ENCODE results near the gene MIB1. TPM values are rescaled to one million over a fixed set of nuclear protein-coding genes. Genes with fewer than 3 reads are reported as not detected.
A peak's percentile ranks its signal among the peaks of the same experiment; 100 is the strongest.

The MIB1 gene
- total RNA-seq, 1 donor from 2014 or later = 31.3 TPM

- peak; percentile 45 for ATAC-seq
- no peak overlapping the region for H3K4me3 ChIP-seq
Measured at GRCh38 chr18:21747268-21747667, 6.7 kb downstream of the MIB1 start.

GRCh38 chr18:21747764-21748693 is 7.4 kb downstream of the MIB1 start:
- no peak for TF ChIP-seq CTCF (IDR thresholded peaks at IDR 0.05)
- H3K9me3 ChIP-seq = no peaks in the 10 kb centered on the region
- peaks cover 17% of the 10 kb centered on the region for H3K4me1 ChIP-seq
- H3K27me3 ChIP-seq = no peaks in the 10 kb centered on the region
- no peaks in the 10 kb centered on the region for H3K36me3 ChIP-seq
- ATAC-seq = no peak
- no peak overlapping the region for H3K27ac ChIP-seq
- intact Hi-C loops (cut with DNase I) = no loop called here
- no peak overlapping the region for H3K4me3 ChIP-seq
- no peak for DNase-seq

More at GRCh38 chr18:21747268-21747667, 6.7 kb downstream of the MIB1 start:
- intact Hi-C loops (cut with DNase I) = no loop called here
- H3K27me3 ChIP-seq = no peaks in the 10 kb centered on the region
- no peaks in the 10 kb centered on the region for H3K36me3 ChIP-seq
- H3K9me3 ChIP-seq = no peaks in the 10 kb centered on the region
- no peak overlapping the region for H3K27ac ChIP-seq
- DNase-seq = no peak
- H3K4me1 ChIP-seq = peaks cover 21% of the 10 kb centered on the region
- no peak for TF ChIP-seq CTCF (IDR thresholded peaks at IDR 0.05)

- Histone ChIP-seq H3K4me3 (no peak overlapping the region), H3K9me3 (no peaks in the 10 kb centered on the region), H3K27ac (no peak overlapping the region), H3K4me1 (no peaks in the 10 kb centered on the region), H3K36me3 (no peaks in the 10 kb centered on the region), H3K27me3 (no peaks in the 10 kb centered on the region)
- ATAC-seq = no peak
- intact Hi-C loops (cut with DNase I) = no loop called here
- no peak for TF ChIP-seq CTCF (IDR thresholded peaks at IDR 0.05)
- DNase-seq = no peak
Measured at GRCh38 chr18:21757833-21758232, 17.2 kb downstream of the MIB1 start.

- H3K9me3 ChIP-seq = no peaks in the 10 kb centered on the region
- TF ChIP-seq CTCF (IDR thresholded peaks at IDR 0.05) = no peak
- DNase-seq (no peak), ATAC-seq (no peak)
- no peak overlapping the region for H3K27ac ChIP-seq
- no peaks in the 10 kb centered on the region for H3K36me3 ChIP-seq
- H3K4me1 ChIP-seq = peaks cover 10% of the 10 kb centered on the region
- intact Hi-C loops (cut with DNase I) = no loop called here
- no peak overlapping the region for H3K4me3 ChIP-seq
- H3K27me3 ChIP-seq = no peaks in the 10 kb centered on the region
Measured at GRCh38 chr18:21759836-21760235, 19.2 kb downstream of the MIB1 start.

GRCh38 chr18:21760321-21760720 is 19.7 kb downstream of the MIB1 start:
- Histone ChIP-seq H3K27ac (no peak overlapping the region), H3K27me3 (no peaks in the 10 kb centered on the region), H3K4me3 (no peak overlapping the region), H3K36me3 (no peaks in the 10 kb centered on the region), H3K4me1 (peaks cover 10% of the 10 kb centered on the region), H3K9me3 (no peaks in the 10 kb centered on the region)
- ATAC-seq (no peak), DNase-seq (no peak)
- intact Hi-C loops (cut with DNase I) = no loop called here
- no peak for TF ChIP-seq CTCF (IDR thresholded peaks at IDR 0.05)

Data from upper lobe of right lung (tissue), 1 donor.